ENCODE measurements around the gene EME2.
"Not testable (repeated sequence)": the region's sequence is repeated elsewhere in the genome, so short reads cannot be mapped to it uniquely, and the experiment has no call there.

EME2 gene

GRCh38 chr16:1732551-1732987 is 40.0 kb upstream of the EME2 start:
- H3K9me3 ChIP-seq (ENCODE audit: control insufficient read depth in 2 of 2, low read length in 2 of 2); H3K27me3 ChIP-seq (ENCODE audit: control insufficient read depth in 1 of 2, insufficient read depth in 2 of 2, low read length in 2 of 2); H3K9ac ChIP-seq (ENCODE audit: low read length in 2 of 2); H3K27ac ChIP-seq (ENCODE audit: low read length); H3K4me3 ChIP-seq (ENCODE audit: low read length in 2 of 2); H3K4me1 ChIP-seq (ENCODE audit: control insufficient read depth, insufficient read depth, low read length): not testable (repeated sequence)
- peaks cover 29 to 41% of the 10 kb centered on the region in 2 donors for H3K36me3 ChIP-seq (ENCODE audit: control insufficient read depth in 2 of 2, insufficient read depth in 2 of 2, low read length in 2 of 2)

GRCh38 chr16:1734123-1734522 is 38.5 kb upstream of the EME2 start:
- no peaks in the 10 kb centered on the region for H3K4me1 ChIP-seq (ENCODE audit: control insufficient read depth, insufficient read depth, low read length)
- no peak overlapping the region for H3K9ac ChIP-seq (ENCODE audit: low read length in 2 of 2)
- H3K27me3 ChIP-seq (ENCODE audit: control insufficient read depth in 1 of 2, insufficient read depth in 2 of 2, low read length in 2 of 2), result no peaks in the 10 kb centered on the region
- H3K9me3 ChIP-seq (ENCODE audit: control insufficient read depth in 2 of 2, low read length in 2 of 2), result no peaks in the 10 kb centered on the region
- H3K4me3 ChIP-seq (ENCODE audit: low read length in 2 of 2), result no peak overlapping the region
- H3K27ac ChIP-seq (ENCODE audit: low read length), result no peak overlapping the region
- H3K36me3 ChIP-seq (ENCODE audit: control insufficient read depth in 2 of 2, insufficient read depth in 2 of 2, low read length in 2 of 2), result peaks cover 21 to 31% of the 10 kb centered on the region in 2 donors

DNA sequence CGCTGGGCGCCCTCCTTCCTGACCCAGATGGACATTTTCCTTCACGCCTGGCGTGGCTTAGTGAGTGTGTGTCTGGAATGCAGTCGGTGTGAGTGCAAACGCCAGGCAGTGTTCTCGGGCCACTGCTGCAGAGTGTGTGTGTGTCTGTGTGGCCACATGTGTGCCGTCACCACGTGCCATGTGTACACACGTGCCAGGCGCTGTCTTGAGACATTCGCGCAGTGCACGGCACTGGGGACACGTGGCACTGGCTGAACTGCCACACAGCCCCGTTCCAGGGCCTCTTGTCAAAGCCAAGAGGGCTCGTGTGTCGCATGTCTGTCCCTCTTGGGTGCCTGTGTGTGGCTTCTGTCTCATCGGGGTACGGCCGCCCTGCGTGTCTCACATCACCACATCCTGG is 37.8 kb upstream of the EME2 start:
- H3K9ac ChIP-seq (ENCODE audit: low read length in 2 of 2), result no peak overlapping the region
- H3K27me3 ChIP-seq (ENCODE audit: control insufficient read depth in 1 of 2, insufficient read depth in 2 of 2, low read length in 2 of 2), result no peaks in the 10 kb centered on the region
- H3K36me3 ChIP-seq (ENCODE audit: control insufficient read depth in 2 of 2, insufficient read depth in 2 of 2, low read length in 2 of 2), result peaks cover 21 to 30% of the 10 kb centered on the region in 2 donors
- H3K27ac ChIP-seq (ENCODE audit: low read length), result no peak overlapping the region
- H3K4me1 ChIP-seq (ENCODE audit: control insufficient read depth, insufficient read depth, low read length), result no peaks in the 10 kb centered on the region
- H3K9me3 ChIP-seq (ENCODE audit: control insufficient read depth in 2 of 2, low read length in 2 of 2), result no peaks in the 10 kb centered on the region
- H3K4me3 ChIP-seq (ENCODE audit: low read length in 2 of 2), result no peak overlapping the region

- Histone ChIP-seq H3K4me3 (ENCODE audit: low read length in 2 of 2) (no peak overlapping the region), H3K36me3 (ENCODE audit: control insufficient read depth in 2 of 2, insufficient read depth in 2 of 2, low read length in 2 of 2) (peaks cover 10 to 30% of the 10 kb centered on the region in 2 donors), H3K4me1 (ENCODE audit: control insufficient read depth, insufficient read depth, low read length) (no peaks in the 10 kb centered on the region), H3K27me3 (ENCODE audit: control insufficient read depth in 1 of 2, insufficient read depth in 2 of 2, low read length in 2 of 2) (no peaks in the 10 kb centered on the region), H3K9ac (ENCODE audit: low read length in 2 of 2) (no peak overlapping the region), H3K9me3 (ENCODE audit: control insufficient read depth in 2 of 2, low read length in 2 of 2) (no peaks in the 10 kb centered on the region), H3K27ac (ENCODE audit: low read length) (no peak overlapping the region)
Measured at GRCh38 chr16:1740234-1740633, 32.4 kb upstream of the EME2 start.

GRCh38 chr16:1740781-1741490 is 31.7 kb upstream of the EME2 start:
- H3K4me1 ChIP-seq (ENCODE audit: control insufficient read depth, insufficient read depth, low read length), result no peaks in the 10 kb centered on the region
- no peaks in the 10 kb centered on the region for H3K9me3 ChIP-seq (ENCODE audit: control insufficient read depth in 2 of 2, low read length in 2 of 2)
- H3K9ac ChIP-seq (ENCODE audit: low read length in 2 of 2), result no peak overlapping the region
- H3K4me3 ChIP-seq (ENCODE audit: low read length in 2 of 2), result no peak overlapping the region
- no peak overlapping the region for H3K27ac ChIP-seq (ENCODE audit: low read length)
- peaks cover 14 to 32% of the 10 kb centered on the region in 2 donors for H3K36me3 ChIP-seq (ENCODE audit: control insufficient read depth in 2 of 2, insufficient read depth in 2 of 2, low read length in 2 of 2)
- no peaks in the 10 kb centered on the region for H3K27me3 ChIP-seq (ENCODE audit: control insufficient read depth in 1 of 2, insufficient read depth in 2 of 2, low read length in 2 of 2)

DNA sequence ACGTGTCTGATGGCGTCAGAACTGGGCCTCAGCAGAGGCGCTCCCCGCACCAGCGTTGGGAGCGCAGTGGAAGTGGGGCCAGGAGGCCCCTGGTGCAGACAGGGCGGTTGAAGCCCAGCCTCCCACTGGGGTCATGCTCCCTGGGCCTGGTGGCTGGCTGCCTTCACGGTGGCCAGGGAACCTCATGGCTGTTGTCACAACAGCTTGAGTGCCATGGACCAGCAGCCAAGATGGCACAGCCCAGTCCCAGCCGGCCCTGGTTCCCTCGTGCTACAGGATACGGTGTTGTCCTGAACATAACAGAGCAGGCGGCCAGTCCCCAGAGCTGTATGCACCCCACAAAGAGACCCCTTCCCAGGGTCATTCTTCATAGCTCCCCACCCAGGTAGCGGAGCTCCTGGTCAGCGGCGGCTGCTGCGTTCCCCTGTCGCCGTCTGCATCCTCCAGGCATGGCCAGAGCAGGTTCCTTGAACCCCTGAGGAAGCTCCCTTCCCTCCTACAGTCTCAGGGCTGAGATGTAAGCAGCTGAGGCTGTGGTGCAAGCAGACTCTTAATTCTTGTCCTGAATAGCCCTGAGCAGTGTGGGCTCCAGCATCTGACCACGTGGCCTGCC is 31.0 kb upstream of the EME2 start:
- H3K27me3 ChIP-seq (ENCODE audit: control insufficient read depth in 1 of 2, insufficient read depth in 2 of 2, low read length in 2 of 2), result no peaks in the 10 kb centered on the region
- no peak overlapping the region for H3K4me3 ChIP-seq (ENCODE audit: low read length in 2 of 2)
- H3K4me1 ChIP-seq (ENCODE audit: control insufficient read depth, insufficient read depth, low read length), result no peaks in the 10 kb centered on the region
- H3K9ac ChIP-seq (ENCODE audit: low read length in 2 of 2), result no peak overlapping the region
- no peak overlapping the region for H3K27ac ChIP-seq (ENCODE audit: low read length)
- H3K36me3 ChIP-seq (ENCODE audit: control insufficient read depth in 2 of 2, insufficient read depth in 2 of 2, low read length in 2 of 2), result peaks cover 14 to 32% of the 10 kb centered on the region in 2 donors
- no peaks in the 10 kb centered on the region for H3K9me3 ChIP-seq (ENCODE audit: control insufficient read depth in 2 of 2, low read length in 2 of 2)

DNA sequence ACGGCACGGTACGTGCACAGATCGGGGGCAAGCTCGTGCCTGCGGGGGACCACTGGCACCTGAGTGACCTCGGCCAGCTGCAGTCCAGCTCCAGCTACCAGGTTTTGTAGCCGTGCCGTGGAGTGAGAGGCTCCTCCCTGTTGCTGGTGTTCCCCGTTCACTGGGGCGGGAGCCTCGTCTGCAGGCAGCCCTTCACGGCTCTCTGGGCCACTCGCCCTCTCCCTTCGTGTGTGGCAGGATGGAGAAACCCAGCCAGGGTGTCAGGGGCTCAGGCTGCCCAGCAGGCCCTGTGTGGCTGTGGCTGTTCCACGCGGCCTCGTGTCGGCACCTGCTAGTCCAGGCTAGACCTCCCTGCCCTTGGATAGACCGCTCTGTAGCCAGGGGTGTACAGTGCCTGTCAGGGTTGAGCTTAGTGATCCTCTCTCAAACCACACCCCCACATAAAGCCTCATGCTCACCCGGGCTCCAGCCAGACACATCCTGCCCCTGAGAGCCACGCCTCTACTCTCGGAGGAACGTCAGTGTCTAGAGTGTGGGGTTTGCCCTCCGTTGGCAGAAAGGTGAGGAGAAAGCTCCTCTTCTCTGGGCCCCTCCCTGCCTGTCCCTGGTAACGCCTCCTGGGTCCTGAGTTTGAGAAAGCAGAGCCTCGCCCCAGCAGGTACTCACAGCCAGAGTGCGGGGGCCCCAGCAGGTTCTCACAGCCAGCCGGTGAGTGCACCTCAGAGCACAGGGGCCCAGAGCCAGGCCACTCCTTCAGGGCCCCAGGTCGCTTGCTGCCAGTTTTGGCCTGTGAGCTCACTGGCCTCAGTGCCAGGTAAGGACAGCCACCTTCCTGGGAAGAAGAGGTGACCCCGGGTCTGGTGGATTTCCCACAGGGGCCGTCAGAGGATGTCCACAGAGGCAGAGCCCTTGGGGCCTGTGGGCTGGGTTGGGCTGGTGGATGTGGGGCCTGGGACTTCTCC is 29.0 kb upstream of the EME2 start:
- H3K9me3 ChIP-seq (ENCODE audit: control insufficient read depth in 2 of 2, low read length in 2 of 2), result no peaks in the 10 kb centered on the region
- H3K9ac ChIP-seq (ENCODE audit: low read length in 2 of 2), result no peak overlapping the region
- no peaks in the 10 kb centered on the region for H3K27me3 ChIP-seq (ENCODE audit: control insufficient read depth in 1 of 2, insufficient read depth in 2 of 2, low read length in 2 of 2)
- H3K27ac ChIP-seq (ENCODE audit: low read length), result no peak overlapping the region
- H3K4me3 ChIP-seq (ENCODE audit: low read length in 2 of 2), result no peak overlapping the region
- H3K36me3 ChIP-seq (ENCODE audit: control insufficient read depth in 2 of 2, insufficient read depth in 2 of 2, low read length in 2 of 2), result peaks cover 27 to 48% of the 10 kb centered on the region in 2 donors
- no peaks in the 10 kb centered on the region for H3K4me1 ChIP-seq (ENCODE audit: control insufficient read depth, insufficient read depth, low read length)

- Histone ChIP-seq H3K9ac (ENCODE audit: low read length in 2 of 2) (no peak overlapping the region), H3K27me3 (ENCODE audit: control insufficient read depth in 1 of 2, insufficient read depth in 2 of 2, low read length in 2 of 2) (no peaks in the 10 kb centered on the region), H3K4me1 (ENCODE audit: control insufficient read depth, insufficient read depth, low read length) (no peaks in the 10 kb centered on the region), H3K27ac (ENCODE audit: low read length) (no peak overlapping the region), H3K36me3 (ENCODE audit: control insufficient read depth in 2 of 2, insufficient read depth in 2 of 2, low read length in 2 of 2) (peaks cover 34 to 56% of the 10 kb centered on the region in 2 donors), H3K4me3 (ENCODE audit: low read length in 2 of 2) (no peak overlapping the region), H3K9me3 (ENCODE audit: control insufficient read depth in 2 of 2, low read length in 2 of 2) (no peaks in the 10 kb centered on the region)
Measured at GRCh38 chr16:1744338-1744840, 28.2 kb upstream of the EME2 start.

- Histone ChIP-seq H3K27me3 (ENCODE audit: control insufficient read depth in 1 of 2, insufficient read depth in 2 of 2, low read length in 2 of 2) (no peaks in the 10 kb centered on the region), H3K27ac (ENCODE audit: low read length) (no peak overlapping the region), H3K9me3 (ENCODE audit: control insufficient read depth in 2 of 2, low read length in 2 of 2) (no peaks in the 10 kb centered on the region), H3K4me3 (ENCODE audit: low read length in 2 of 2) (no peak overlapping the region), H3K4me1 (ENCODE audit: control insufficient read depth, insufficient read depth, low read length) (no peaks in the 10 kb centered on the region), H3K36me3 (ENCODE audit: control insufficient read depth in 2 of 2, insufficient read depth in 2 of 2, low read length in 2 of 2) (peaks cover 38 to 58% of the 10 kb centered on the region in 2 donors), H3K9ac (ENCODE audit: low read length in 2 of 2) (no peak overlapping the region)
Measured at GRCh38 chr16:1745181-1745899, 27.3 kb upstream of the EME2 start.

All from stomach smooth muscle (tissue), 2 donors.